H1 (cell line): ENCODE results near the gene AMN. TPM values are rescaled to one million over a fixed set of nuclear protein-coding genes. Genes with fewer than 3 reads are reported as not detected.

Experiments used
- CTCF ChIA-PET: fragments of 300-600 bp; sonication (Branson Sonifier 250); formaldehyde crosslinking; loops from one replicate; lab custom pipeline; 2021; ENCODE audit not compliant: partially characterized antibody; lab: Charles Lee
- POLR2A ChIA-PET: fragments of 300-600 bp; sonication (Branson Sonifier 250); formaldehyde crosslinking; loops from one replicate; lab custom pipeline; 2021; ENCODE audit warnings: inconsistent platforms; ENCODE audit not compliant: partially characterized antibody; lab: Charles Lee
- DNase-seq, 2 experiments: peaks; one replicate each; pipeline versions ENCODE4 v3.0.0 to v3.0.0-alpha.2; 2010 to 2022; ENCODE audit warnings: low spot score in 2 of 2, low read depth in 1 of 2, mixed read lengths in 1 of 2
- FAIRE-seq: peaks from 2 replicates; lab custom pipeline; 2011; peaks lifted over from hg19 to GRCh38; lab: Jason Lieb, UNC
- H2AFZ ChIP-seq: 2 replicates; pipeline ENCODE4 v1.8.1; 2012; ENCODE audit warnings: low read length, inconsistent platforms
- H2AK5ac ChIP-seq: 2 replicates; pipeline ENCODE4 v1.6.1; 2013; ENCODE audit warnings: low read depth, low read length
- H2BK120ac ChIP-seq: replicated peaks from 2 replicates; pipeline ENCODE3; 2013; ENCODE audit warnings: low read depth, low read length, inconsistent platforms
- H2BK12ac ChIP-seq: 2 replicates; pipeline ENCODE4 v1.6.1; 2013; ENCODE audit warnings: low read depth, low read length
- H2BK15ac ChIP-seq: 2 replicates; pipeline ENCODE4 v1.6.1; 2013; ENCODE audit warnings: low read length
- H2BK20ac ChIP-seq: 2 replicates; pipeline ENCODE4 v1.6.1; 2013; ENCODE audit warnings: low read length
- H2BK5ac ChIP-seq: 2 replicates; pipeline ENCODE4 v1.6.1; 2013; ENCODE audit warnings: low read depth, low read length
- H3K14ac ChIP-seq: 2 replicates; pipeline ENCODE4 v1.6.1; 2013; ENCODE audit warnings: inconsistent platforms; ENCODE audit not compliant: insufficient read length
- H3K18ac ChIP-seq: 2 replicates; pipeline ENCODE4 v1.6.1; 2013; ENCODE audit warnings: low read length; ENCODE audit errors: extremely low read depth
- H3K23ac ChIP-seq: 2 replicates; pipeline ENCODE4 v1.6.1; 2013; ENCODE audit warnings: inconsistent platforms; ENCODE audit not compliant: insufficient read length
- H3K23me2 ChIP-seq: 2 replicates; pipeline ENCODE4 v1.6.1; 2013; ENCODE audit warnings: low read depth, low read length
- H3K27ac ChIP-seq: 2 replicates; pipeline ENCODE4 v1.6.1; 2011; ENCODE audit warnings: low read depth, low read length, inconsistent platforms
- H3K27me3 ChIP-seq, 4 experiments: replicated peaks in 1 of 4; 1 replicate in 1 of 4; 2 replicates in 3 of 4; pipeline versions ENCODE4 v1.6.1 to v1.8.1; 2011 to 2013; ENCODE audit warnings: low read length in 3 of 4, mild to moderate bottlenecking in 3 of 4, inconsistent platforms in 2 of 4, mixed read lengths in 2 of 4, moderate library complexity in 1 of 4; ENCODE audit not compliant: control insufficient read depth in 3 of 4, insufficient read depth in 3 of 4; ENCODE audit errors: extremely low read depth in 1 of 4
- H3K36me3 ChIP-seq, 4 experiments: 2 replicates each; pipeline versions ENCODE4 v1.6.1 to v1.8.1; 2011 to 2013; ENCODE audit warnings: mild to moderate bottlenecking in 4 of 4, low read length in 3 of 4, moderate library complexity in 2 of 4, control low read depth in 1 of 4, inconsistent platforms in 1 of 4; ENCODE audit not compliant: insufficient read depth in 4 of 4, control insufficient read depth in 2 of 4
- H3K4ac ChIP-seq: replicated peaks from 2 replicates; pipeline ENCODE3; 2013; ENCODE audit warnings: low read length, low read depth, mixed read lengths, inconsistent platforms; ENCODE audit not compliant: insufficient read length
- H3K4me1 ChIP-seq, 4 experiments: replicated peaks in 1 of 4; 1 replicate in 1 of 4; 2 replicates in 3 of 4; pipeline versions ENCODE4 v1.6.1 to v1.8.1; 2011 to 2013; ENCODE audit warnings: low read length in 3 of 4, inconsistent platforms in 2 of 4, mixed read lengths in 1 of 4; ENCODE audit not compliant: insufficient read depth in 4 of 4, control insufficient read depth in 3 of 4
- H3K4me2 ChIP-seq, 2 experiments: 2 replicates each; pipeline versions ENCODE4 v1.6.1 to v1.8.1; 2011 to 2013; ENCODE audit warnings: low read depth in 2 of 2, low read length in 2 of 2, control low read depth in 1 of 2, inconsistent platforms in 1 of 2, mild to moderate bottlenecking in 1 of 2; ENCODE audit not compliant: insufficient read depth in 1 of 2
- H3K4me3 ChIP-seq, 4 experiments: fragments of 200-600, 300-600 bp in 1 of 4; sonication (generic), shearing (Covaris generic), sonication (Bioruptor Twin) in 1 of 4; 2 replicates each; pipeline versions ENCODE4 v1.5.1 to v1.8.1; 2011 to 2016; ENCODE audit warnings: low read length in 4 of 4, low read depth in 3 of 4, control low read depth in 2 of 4, inconsistent platforms in 2 of 4, mild to moderate bottlenecking in 2 of 4, mixed read lengths in 1 of 4, moderate library complexity in 1 of 4; ENCODE audit not compliant: insufficient read depth in 2 of 4; ENCODE audit errors: extremely low read depth in 1 of 4
- H3K56ac ChIP-seq: replicated peaks from 2 replicates; pipeline ENCODE3; 2013; ENCODE audit warnings: low read depth, mild to moderate bottlenecking, mixed read lengths, low read length, inconsistent platforms; ENCODE audit not compliant: insufficient read length
- H3K79me1 ChIP-seq: 2 replicates; pipeline ENCODE4 v1.6.1; 2013; ENCODE audit warnings: low read depth, low read length, control low read depth
- H3K79me2 ChIP-seq, 2 experiments: 2 replicates each; pipeline versions ENCODE4 v1.6.1 to v1.8.1; 2012 to 2013; ENCODE audit warnings: low read length in 2 of 2, mild to moderate bottlenecking in 2 of 2, inconsistent platforms in 1 of 2; ENCODE audit not compliant: insufficient read depth in 2 of 2, control insufficient read depth in 1 of 2
- H3K9ac ChIP-seq, 4 experiments: replicated peaks in 1 of 4; 1 replicate in 1 of 4; 2 replicates in 3 of 4; pipeline versions ENCODE4 v1.6.1 to v1.8.1; 2011 to 2013; ENCODE audit warnings: low read depth in 3 of 4, low read length in 3 of 4, control low read depth in 2 of 4, mild to moderate bottlenecking in 2 of 4, moderate library complexity in 2 of 4, inconsistent platforms in 1 of 4; ENCODE audit errors: extremely low read depth in 1 of 4
- H3K9me3 ChIP-seq, 2 experiments: 2 replicates each; pipeline versions ENCODE4 v1.6.1 to v1.8.1; 2012 to 2013; ENCODE audit warnings: mild to moderate bottlenecking in 2 of 2, moderate library complexity in 2 of 2, control low read depth in 1 of 2, inconsistent platforms in 1 of 2, low read depth in 1 of 2, low read length in 1 of 2, mixed read lengths in 1 of 2; ENCODE audit not compliant: insufficient read depth in 2 of 2
- H4K20me1 ChIP-seq, 2 experiments: replicated peaks in 1 of 2; 2 replicates each; pipeline versions ENCODE3 to v1.8.1; 2011 to 2013; ENCODE audit warnings: inconsistent platforms in 2 of 2, low read length in 2 of 2, mild to moderate bottlenecking in 1 of 2; ENCODE audit not compliant: insufficient read depth in 2 of 2, control insufficient read depth in 1 of 2
- H4K5ac ChIP-seq: 2 replicates; pipeline ENCODE4 v1.6.1; 2013; ENCODE audit warnings: low read length, low read depth, mixed read lengths, inconsistent platforms; ENCODE audit not compliant: insufficient read length
- H4K8ac ChIP-seq: 2 replicates; pipeline ENCODE4 v1.8.0; 2013; ENCODE audit warnings: mild to moderate bottlenecking, moderate library complexity, low read length, inconsistent platforms; ENCODE audit not compliant: insufficient read depth; ENCODE audit errors: extremely low read depth
- H4K91ac ChIP-seq: replicated peaks from 2 replicates; pipeline ENCODE3; 2013; ENCODE audit warnings: low read length, mixed read lengths, inconsistent platforms; ENCODE audit not compliant: insufficient read length
- CBX8 ChIP-seq: fragments of 300-800, 300-1000 bp; sonication (generic); IDR thresholded peaks from 2 replicates; pipeline ENCODE4 v1.7.1; 2016; ENCODE audit warnings: low read depth, low read length, borderline replicate concordance
- HDAC2 ChIP-seq, 2 experiments: fragments of 300-600 bp in 1 of 2; sonication (generic) in 1 of 2; IDR thresholded peaks; 2 replicates each; pipeline ENCODE4 v1.6.1; 2011 to 2012; ENCODE audit warnings: low read depth in 2 of 2, low read length in 2 of 2, mild to moderate bottlenecking in 2 of 2, moderate library complexity in 2 of 2, borderline replicate concordance in 1 of 2, inconsistent platforms in 1 of 2
- POLR2A ChIP-seq, 2 experiments: IDR thresholded peaks; 1 replicate in 1 of 2; 2 replicates in 1 of 2; pipeline ENCODE4 v1.6.1; 2011; ENCODE audit warnings: low read depth in 2 of 2, low read length in 2 of 2, mild to moderate bottlenecking in 2 of 2; ENCODE audit errors: control extremely low read depth in 1 of 2
- WGBS, 2 experiments: shearing (Covaris generic) in 1 of 2; methylation state at CpG; one replicate each; pipeline versions ENCODE4 v1.1.6 to v1.1.7; 2013 to 2015; ENCODE audit warnings: low lambda C conversion rate in 2 of 2, mixed read lengths in 2 of 2, inconsistent platforms in 1 of 2, low coverage in 1 of 2, missing lambda C conversion rate in 1 of 2; ENCODE audit not compliant: insufficient replicate concordance in 2 of 2, insufficient coverage in 1 of 2, insufficient read length in 1 of 2; ENCODE audit errors: extremely low coverage in 1 of 2, missing lambda C conversion rate in 1 of 2; 5-methylcytosine and 5-hydroxymethylcytosine counted together
- polyA plus RNA-seq, 7 experiments: library from polyadenylated mRNA; depleted of rRNA in 3 of 7; stranded (reverse) in 5 of 7; unstranded in 2 of 7; fragments of >200 nt in 5 of 7; fragments of 200-250 nt in 2 of 7; gene quantifications; 1 replicate in 5 of 7; 2 replicates in 1 of 7; 4 replicates in 1 of 7; pipeline versions ENCODE4 v1.2.1 to v1.2.3, GENCODE V29; 2011 to 2013; ENCODE audit warnings: missing spikeins in 2 of 7, mixed read lengths in 2 of 7
- total RNA-seq: library from RNA; stranded (reverse); fragmentation: NEBNext Ultra II Directional; extraction: Animal tissue kit (Norgen Biotek cat#: 25700); gene quantifications from 2 replicates; pipeline ENCODE4 v1.2.1, GENCODE V29; 2021

The AMN gene
- total and polyA plus RNA-seq, 2 of the 8 experiments (the other 6 are each of a cell fraction or from before 2014, with no cell fraction given): 0.77 to 1.5 TPM

GRCh38 chr14:102948698-102949061 lies 26.2 kb downstream of the AMN start:
- Histone ChIP-seq H3K9ac (no peak overlapping the region), H2BK20ac (no peak overlapping the region), H4K5ac (no peak overlapping the region), H3K18ac (no peak overlapping the region), H3K4me2 (no peak overlapping the region), H3K56ac (no peak overlapping the region), H3K23ac (no peak overlapping the region), H4K8ac (peak overlapping the region; percentile 79; the same call in 1 of the 2 replicates), H3K79me1 (no peaks in the 10 kb centered on the region), H3K36me3 (peaks cover 6 to 63% (median 50%) of the 10 kb centered on the region in 4 experiments), H3K4ac (no peak overlapping the region), H3K27me3 (no peaks in the 10 kb centered on the region), H2AK5ac (no peak overlapping the region), H3K4me1 (no peaks in the 10 kb centered on the region), H2BK15ac (no peak overlapping the region), H2BK5ac (no peak overlapping the region), H3K27ac (no peak overlapping the region), H3K23me2 (no peaks in the 10 kb centered on the region), H2AFZ (no peak overlapping the region), H2BK120ac (no peak overlapping the region), H2BK12ac (no peak overlapping the region), H3K4me3 (no peak overlapping the region), H4K91ac (no peak overlapping the region), H3K9me3 (no peaks in the 10 kb centered on the region), H3K14ac (no peak overlapping the region), H3K79me2 (no peaks in the 10 kb centered on the region), H4K20me1 (peaks cover 6 to 12% of the 10 kb centered on the region in 2 experiments)
- no peak for DNase-seq
- FAIRE-seq: no peak
- ChIA-PET POLR2A (no interaction called here), CTCF (no interaction called here)
- 92% methylated on average over 6 of the region's 9 CpGs; no CpG with 5 or more reads in 1 of the 2 experiments for WGBS, 2 experiments
- TF ChIP-seq POLR2A (IDR thresholded peaks at IDR 0.05; ENCODE audit: control extremely low read depth in 1 of 2, low read depth in 2 of 2, low read length in 2 of 2) (no peak), CBX8 (no peak), HDAC2 (IDR thresholded peaks at IDR 0.05; ENCODE audit: borderline replicate concordance in 1 of 2, low read depth in 2 of 2, low read length in 2 of 2) (no peak)
